ENCODE results near the gene TAS2R60. TPM values are rescaled to one million over a fixed set of nuclear protein-coding genes. Genes with fewer than 3 reads are reported as not detected.
A peak's percentile ranks its signal among the peaks of the same experiment; 100 is the strongest.

TAS2R60 gene
- total RNA-seq, 8 experiments from 2014 or later: not detected

- in situ Hi-C loops (cut with MboI; ENCODE audit: low pct_unique_long_range_greater_than_20kb in 2 of 9, low sequenced_read_pairs in 9 of 9, unreplicated experiment in 9 of 9): no loop called here
- no peak overlapping the region for H3K4me3 ChIP-seq
- ATAC-seq (replicated peaks in 6 of 8): no peak
- H3K4me1 ChIP-seq (replicated peaks in 1 of 2): peaks cover 7 to 10% of the 10 kb centered on the region in 2 donors
- H3K27ac ChIP-seq: no peak overlapping the region
- WGBS, 10 experiments: 83 to 100% (median 100%) methylated on average over 1 of the region's 1 CpG; no CpG with 5 or more reads in 7 of the 10 experiments
Observed at GRCh38 chr7:143451746-143452145, 8.5 kb downstream of the TAS2R60 start.

- Histone ChIP-seq H3K4me1 (replicated peaks in 1 of 2) (peaks cover 5 to 7% of the 10 kb centered on the region in 2 donors), H3K4me3 (no peak overlapping the region), H3K27ac (no peak overlapping the region)
- in situ Hi-C loops (cut with MboI; ENCODE audit: low pct_unique_long_range_greater_than_20kb in 2 of 9, low sequenced_read_pairs in 9 of 9, unreplicated experiment in 9 of 9): no loop called here
- no peak for ATAC-seq (replicated peaks in 6 of 8)
- WGBS, 10 experiments: 40 to 100% (median 83%) methylated on average over 1 to 2 of the region's 2 CpGs; no CpG with 5 or more reads in 5 of the 10 experiments
Observed at GRCh38 chr7:143452495-143452894, 9.2 kb downstream of the TAS2R60 start.

- WGBS, 10 experiments: 0 to 100% (median 81%) methylated on average over 1 of the region's 1 CpG; no CpG with 5 or more reads in 2 of the 10 experiments
- Histone ChIP-seq H3K4me1 (replicated peaks in 1 of 2) (peaks cover 4 to 5% of the 10 kb centered on the region in 2 donors), H3K4me3 (no peak overlapping the region), H3K27ac (no peak overlapping the region)
- in situ Hi-C loops (cut with MboI; ENCODE audit: low pct_unique_long_range_greater_than_20kb in 2 of 9, low sequenced_read_pairs in 9 of 9, unreplicated experiment in 9 of 9): no loop called here
- no peak for ATAC-seq (replicated peaks in 6 of 8)
Observed at GRCh38 chr7:143454091-143454680, 10.9 kb downstream of the TAS2R60 start.

- no peak for ATAC-seq (replicated peaks in 6 of 8)
- in situ Hi-C loops (cut with MboI; ENCODE audit: low pct_unique_long_range_greater_than_20kb in 2 of 9, low sequenced_read_pairs in 9 of 9, unreplicated experiment in 9 of 9): no loop called here
- 38 to 94% (median 67%) methylated on average over 1 to 2 of the region's 2 CpGs for WGBS, 10 experiments
- Histone ChIP-seq H3K27ac (no peak overlapping the region), H3K4me1 (replicated peaks in 1 of 2) (peaks cover 4 to 5% of the 10 kb centered on the region in 2 donors), H3K4me3 (no peak overlapping the region)
Observed at GRCh38 chr7:143455491-143455890, 12.2 kb downstream of the TAS2R60 start.

GRCh38 chr7:143455942-143456341 is 12.7 kb downstream of the TAS2R60 start:
- in situ Hi-C loops (cut with MboI; ENCODE audit: low pct_unique_long_range_greater_than_20kb in 2 of 9, low sequenced_read_pairs in 9 of 9, unreplicated experiment in 9 of 9): no loop called here
- WGBS, 10 experiments: 78 to 100% (median 94%) methylated on average over 1 to 4 of the region's 4 CpGs; no CpG with 5 or more reads in 1 of the 10 experiments

GRCh38 chr7:143456992-143457793 is 13.9 kb downstream of the TAS2R60 start:
- peaks cover 4 to 5% of the 10 kb centered on the region in 2 donors for H3K4me1 ChIP-seq (replicated peaks in 1 of 2)
- 0 to 88% (median 63%) methylated on average over 2 to 4 of the region's 4 CpGs for WGBS, 10 experiments
- no peak for ATAC-seq (replicated peaks in 6 of 8)
- no peak overlapping the region for H3K4me3 ChIP-seq
- no peak overlapping the region for H3K27ac ChIP-seq
- in situ Hi-C loops (cut with MboI; ENCODE audit: low pct_unique_long_range_greater_than_20kb in 2 of 9, low sequenced_read_pairs in 9 of 9, unreplicated experiment in 9 of 9): no loop called here

More at GRCh38 chr7:143455942-143456341, 12.7 kb downstream of the TAS2R60 start:
- Histone ChIP-seq H3K27ac (no peak overlapping the region), H3K4me3 (no peak overlapping the region), H3K4me1 (replicated peaks in 1 of 2) (peaks cover 4 to 5% of the 10 kb centered on the region in 2 donors)
- no peak for ATAC-seq (replicated peaks in 6 of 8)

GRCh38 chr7:143458263-143458662 is 15.0 kb downstream of the TAS2R60 start:
- no peak overlapping the region for H3K4me3 ChIP-seq
- in situ Hi-C loops (cut with MboI; ENCODE audit: low pct_unique_long_range_greater_than_20kb in 2 of 9, low sequenced_read_pairs in 9 of 9, unreplicated experiment in 9 of 9): no loop called here
- H3K27ac ChIP-seq: no peak overlapping the region
- WGBS, 10 experiments: 0 to 100% (median 90%) methylated on average over 1 to 3 of the region's 3 CpGs; no CpG with 5 or more reads in 1 of the 10 experiments
- H3K4me1 ChIP-seq (replicated peaks in 1 of 2): peaks cover 4 to 5% of the 10 kb centered on the region in 2 donors
- peak in 2 of 8 experiments; percentile 85 for ATAC-seq (replicated peaks in 6 of 8)

- Histone ChIP-seq H3K4me1 (replicated peaks in 1 of 2) (peaks cover 4 to 5% of the 10 kb centered on the region in 2 donors), H3K27ac (no peak overlapping the region), H3K4me3 (no peak overlapping the region)
- in situ Hi-C loops (cut with MboI; ENCODE audit: low pct_unique_long_range_greater_than_20kb in 2 of 9, low sequenced_read_pairs in 9 of 9, unreplicated experiment in 9 of 9): no loop called here
- WGBS, 10 experiments: 20 to 100% (median 70%) methylated on average over 1 to 3 of the region's 3 CpGs; no CpG with 5 or more reads in 1 of the 10 experiments
- no peak for ATAC-seq (replicated peaks in 6 of 8)
Observed at GRCh38 chr7:143458681-143459080, 15.4 kb downstream of the TAS2R60 start.

- H3K27ac ChIP-seq: no peak overlapping the region
- no peak overlapping the region for H3K4me3 ChIP-seq
- in situ Hi-C loops (cut with MboI; ENCODE audit: low pct_unique_long_range_greater_than_20kb in 2 of 9, low sequenced_read_pairs in 9 of 9, unreplicated experiment in 9 of 9): no loop called here
- no peak for ATAC-seq (replicated peaks in 6 of 8)
- 60 to 100% (median 85%) methylated on average over 1 of the region's 1 CpG; no CpG with 5 or more reads in 4 of the 10 experiments for WGBS, 10 experiments
- peaks cover 4 to 5% of the 10 kb centered on the region in 2 donors for H3K4me1 ChIP-seq (replicated peaks in 1 of 2)
Observed at GRCh38 chr7:143459359-143459758, 16.1 kb downstream of the TAS2R60 start.

GRCh38 chr7:143460271-143460979 is 17.2 kb downstream of the TAS2R60 start:
- peaks cover 2% of the 10 kb centered on the region in 2 donors for H3K4me1 ChIP-seq (replicated peaks in 1 of 2)
- no peak overlapping the region for H3K4me3 ChIP-seq
- 0 to 92% (median 63%) methylated on average over 1 to 4 of the region's 4 CpGs; no CpG with 5 or more reads in 1 of the 10 experiments for WGBS, 10 experiments
- H3K27ac ChIP-seq: no peak overlapping the region
- ATAC-seq (replicated peaks in 6 of 8): peak in 2 of 8 experiments; percentile 14 to 24
- in situ Hi-C loops (cut with MboI; ENCODE audit: low pct_unique_long_range_greater_than_20kb in 2 of 9, low sequenced_read_pairs in 9 of 9, unreplicated experiment in 9 of 9): no loop called here

- ATAC-seq (replicated peaks in 6 of 8): no peak
- H3K4me3 ChIP-seq: no peak overlapping the region
- 68 to 100% (median 84%) methylated on average over 2 to 3 of the region's 3 CpGs; no CpG with 5 or more reads in 4 of the 10 experiments for WGBS, 10 experiments
- no peak overlapping the region for H3K27ac ChIP-seq
- H3K4me1 ChIP-seq (replicated peaks in 1 of 2): no peaks in the 10 kb centered on the region
- in situ Hi-C loops (cut with MboI; ENCODE audit: low pct_unique_long_range_greater_than_20kb in 2 of 9, low sequenced_read_pairs in 9 of 9, unreplicated experiment in 9 of 9): no loop called here
Observed at GRCh38 chr7:143462045-143462444, 18.8 kb downstream of the TAS2R60 start.

- in situ Hi-C loops (cut with MboI; ENCODE audit: low pct_unique_long_range_greater_than_20kb in 2 of 9, low sequenced_read_pairs in 9 of 9, unreplicated experiment in 9 of 9): no loop called here
- no peak overlapping the region for H3K4me3 ChIP-seq
- H3K27ac ChIP-seq: no peak overlapping the region
- ATAC-seq (replicated peaks in 6 of 8): no peak
- H3K4me1 ChIP-seq (replicated peaks in 1 of 2): no peaks in the 10 kb centered on the region
Observed at GRCh38 chr7:143463556-143463955, 20.3 kb downstream of the TAS2R60 start.

GRCh38 chr7:143463957-143464356 is 20.7 kb downstream of the TAS2R60 start:
- H3K4me3 ChIP-seq: no peak overlapping the region
- in situ Hi-C loops (cut with MboI; ENCODE audit: low pct_unique_long_range_greater_than_20kb in 2 of 9, low sequenced_read_pairs in 9 of 9, unreplicated experiment in 9 of 9): no loop called here
- 25 to 67% (median 67%) methylated on average over 1 of the region's 1 CpG; no CpG with 5 or more reads in 4 of the 10 experiments for WGBS, 10 experiments

More at GRCh38 chr7:143463957-143464356, 20.7 kb downstream of the TAS2R60 start:
- Histone ChIP-seq H3K4me1 (replicated peaks in 1 of 2) (no peaks in the 10 kb centered on the region), H3K27ac (no peak overlapping the region)
- no peak for ATAC-seq (replicated peaks in 6 of 8)
